ENCODE results near the gene SLC25A36. TPM values are rescaled to one million over a fixed set of nuclear protein-coding genes. Genes with fewer than 3 reads are reported as not detected.

SLC25A36 gene
- total and polyA plus RNA-seq, 11 donors, result 36.0 to 78.0 (median 56.6) TPM

GRCh38 chr3:140954576-140954975, 12.9 kb downstream of the SLC25A36 start:
- WGBS, 4 donors, result 63 to 77% (median 69%) methylated on average over 2 of the region's 2 CpGs
- H3K4me1 ChIP-seq, result peaks cover 3 to 76% (median 26%) of the 10 kb centered on the region in 12 donors
- peaks cover 0 to 26% (median 14%) of the 10 kb centered on the region in 9 donors for H3K36me3 ChIP-seq
- intact Hi-C loops (cut with DNase I), result loop anchor here in 1 of 10 donors (10.0 kb wide), 1 partner anchor 50 kb away; no protein-coding TSS in a partner anchor
- ATAC-seq, result no peak
- no peaks in the 10 kb centered on the region for H3K27me3 ChIP-seq
- H3K9me3 ChIP-seq, result no peaks in the 10 kb centered on the region
- no peak overlapping the region for H3K4me3 ChIP-seq
- H3K27ac ChIP-seq, result peak overlapping the region in 1 of 12 donors; percentile 19
- no peak for DNase-seq
- TF ChIP-seq, protein P1, sequence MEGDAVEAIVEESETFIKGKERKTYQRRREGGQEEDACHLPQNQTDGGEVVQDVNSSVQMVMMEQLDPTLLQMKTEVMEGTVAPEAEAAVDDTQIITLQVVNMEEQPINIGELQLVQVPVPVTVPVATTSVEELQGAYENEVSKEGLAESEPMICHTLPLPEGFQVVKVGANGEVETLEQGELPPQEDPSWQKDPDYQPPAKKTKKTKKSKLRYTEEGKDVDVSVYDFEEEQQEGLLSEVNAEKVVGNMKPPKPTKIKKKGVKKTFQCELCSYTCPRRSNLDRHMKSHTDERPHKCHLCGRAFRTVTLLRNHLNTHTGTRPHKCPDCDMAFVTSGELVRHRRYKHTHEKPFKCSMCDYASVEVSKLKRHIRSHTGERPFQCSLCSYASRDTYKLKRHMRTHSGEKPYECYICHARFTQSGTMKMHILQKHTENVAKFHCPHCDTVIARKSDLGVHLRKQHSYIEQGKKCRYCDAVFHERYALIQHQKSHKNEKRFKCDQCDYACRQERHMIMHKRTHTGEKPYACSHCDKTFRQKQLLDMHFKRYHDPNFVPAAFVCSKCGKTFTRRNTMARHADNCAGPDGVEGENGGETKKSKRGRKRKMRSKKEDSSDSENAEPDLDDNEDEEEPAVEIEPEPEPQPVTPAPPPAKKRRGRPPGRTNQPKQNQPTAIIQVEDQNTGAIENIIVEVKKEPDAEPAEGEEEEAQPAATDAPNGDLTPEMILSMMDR (IDR thresholded peaks at IDR 0.05), result no peak
- TF ChIP-seq POLR2A (IDR thresholded peaks at IDR 0.05), result no peak

GRCh38 chr3:140955645-140956044, 14.0 kb downstream of the SLC25A36 start:
- ATAC-seq, result no peak
- H3K9me3 ChIP-seq, result no peaks in the 10 kb centered on the region

DNA sequence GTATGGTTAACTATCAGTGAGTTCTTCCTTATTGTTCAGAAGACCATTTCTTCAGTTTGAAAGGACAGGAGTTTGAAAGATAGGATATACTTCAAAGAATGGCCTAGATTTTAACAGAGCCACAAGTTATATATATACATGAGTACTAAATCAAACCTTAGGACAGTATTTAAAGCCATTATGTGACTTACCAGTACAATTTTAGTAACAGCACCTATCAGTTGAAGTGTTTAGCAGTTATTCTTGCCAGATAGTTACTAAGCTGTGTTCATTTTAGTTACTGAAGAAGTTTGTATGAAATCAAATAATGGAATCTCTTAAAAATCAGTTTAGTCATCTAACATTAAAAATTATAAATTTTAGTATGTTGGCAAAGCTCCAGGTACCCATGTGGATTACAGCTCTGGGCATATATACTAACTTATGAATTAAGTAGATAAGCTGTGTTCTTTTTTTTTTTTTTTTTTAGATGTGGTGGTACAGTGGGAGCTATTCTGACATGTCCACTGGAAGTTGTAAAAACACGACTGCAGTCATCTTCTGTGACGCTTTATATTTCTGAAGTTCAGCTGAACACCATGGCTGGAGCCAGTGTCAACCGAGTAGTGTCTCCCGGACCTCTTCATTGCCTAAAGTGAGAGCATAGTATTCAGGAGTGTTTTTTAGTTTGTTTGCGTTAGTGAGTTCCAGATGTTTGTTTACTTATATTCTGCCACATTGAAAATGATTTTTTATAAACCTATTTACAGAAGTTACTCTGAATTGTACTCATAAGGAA, 14.6 kb downstream of the SLC25A36 start:
- peak; percentile 46 to 71 (median 61) for ATAC-seq
- Histone ChIP-seq H3K9me3 (no peaks in the 10 kb centered on the region), H3K27me3 (no peaks in the 10 kb centered on the region), H3K4me3 (no peak overlapping the region), H3K27ac (peak overlapping the region in 9 of 12 donors; percentile 11 to 58 (median 32)), H3K4me1 (peaks cover 3 to 61% (median 19%) of the 10 kb centered on the region in 12 donors), H3K36me3 (peaks cover 0 to 42% (median 29%) of the 10 kb centered on the region in 9 donors)
- 48 to 59% (median 50%) methylated on average over 5 of the region's 5 CpGs for WGBS, 4 donors
- TF ChIP-seq, protein P1 (IDR thresholded peaks at IDR 0.05), result no peak
- TF ChIP-seq POLR2A (IDR thresholded peaks at IDR 0.05), result no peak
- intact Hi-C loops (cut with DNase I), result loop anchor here in 2 of 10 donors (5.0 to 10.0 kb wide), 2 partner anchors 39 to 51 kb away; no protein-coding TSS in a partner anchor
- DNase-seq, result no peak

More at GRCh38 chr3:140955645-140956044, 14.0 kb downstream of the SLC25A36 start:
- WGBS, 4 donors, result 73 to 78% (median 77%) methylated on average over 3 of the region's 3 CpGs
- peaks cover 0 to 36% (median 24%) of the 10 kb centered on the region in 9 donors for H3K36me3 ChIP-seq
- H3K27ac ChIP-seq, result peak overlapping the region in 9 of 12 donors; percentile 11 to 58 (median 32)
- TF ChIP-seq POLR2A (IDR thresholded peaks at IDR 0.05), result no peak
- TF ChIP-seq, protein P1 (IDR thresholded peaks at IDR 0.05), result no peak
- no peak for DNase-seq
- intact Hi-C loops (cut with DNase I), result loop anchor here in 2 of 10 donors (5.0 to 10.0 kb wide), 2 partner anchors 38 to 51 kb away; no protein-coding TSS in a partner anchor
- H3K27me3 ChIP-seq, result no peaks in the 10 kb centered on the region
- H3K4me3 ChIP-seq, result no peak overlapping the region
- peaks cover 3 to 65% (median 22%) of the 10 kb centered on the region in 12 donors for H3K4me1 ChIP-seq

DNA sequence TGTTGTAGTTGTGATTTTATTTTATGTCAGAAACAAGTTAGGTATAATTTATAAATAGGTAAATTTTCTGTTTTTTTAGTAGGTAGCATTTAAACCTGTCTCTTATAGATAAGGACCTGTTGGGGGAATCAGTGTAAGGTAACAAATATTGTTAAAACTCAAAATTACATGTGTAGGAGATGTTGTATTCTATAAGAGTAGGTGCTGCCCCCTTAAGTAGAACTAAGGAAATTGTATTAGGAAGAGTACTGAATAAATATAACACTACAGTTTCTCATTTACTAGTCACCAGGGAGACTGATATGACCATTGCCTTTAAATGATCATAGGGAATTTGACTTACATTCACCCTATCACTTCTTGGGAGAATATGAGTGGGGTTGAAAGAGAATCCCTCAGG, 31.2 kb downstream of the SLC25A36 start:
- Histone ChIP-seq H3K27ac (no peak overlapping the region), H3K9me3 (no peaks in the 10 kb centered on the region), H3K4me3 (no peak overlapping the region), H3K27me3 (no peaks in the 10 kb centered on the region), H3K36me3 (peaks cover 0 to 74% (median 39%) of the 10 kb centered on the region in 9 donors), H3K4me1 (peaks cover 0 to 6% (median 0%) of the 10 kb centered on the region in 12 donors)
- DNase-seq, result no peak
- no peak for TF ChIP-seq POLR2A (IDR thresholded peaks at IDR 0.05)
- TF ChIP-seq, protein P1 (IDR thresholded peaks at IDR 0.05), result peak in 10 of 12 donors; percentile 10 to 51 (median 32)
- ATAC-seq, result peak in 3 of 4 donors; percentile 34 to 46 (median 45)
- intact Hi-C loops (cut with DNase I), result loop anchor here in 6 of 10 donors (5.0 to 10.0 kb wide), 4 partner anchors 48 to 76 kb away; no protein-coding TSS in a partner anchor
